RWPE1 (cell line): Measurements from ENCODE around the gene ZDHHC17.
A peak's percentile ranks its signal among the peaks of the same experiment; 100 is the strongest.

Source experiments
- CTCF ChIA-PET: fragments of 350-600 bp; sonication (Branson Sonifier 250); formaldehyde crosslinking; extraction: SDS; loops from one replicate; lab custom pipeline; 2021; lab: Yijun Ruan, JAX
- POLR2A ChIA-PET: fragments of 400-600 bp; formaldehyde crosslinking; extraction: SDS; loops from one replicate; lab custom pipeline; 2020; ENCODE audit warnings: antibody characterized with exemption; ENCODE audit not compliant: low non-redundant PET; lab: Yijun Ruan, JAX
- DNase-seq: peaks from one replicate; pipeline ENCODE4 v3.0.0; 2012; ENCODE audit warnings: low spot score
- H3K27ac ChIP-seq: fragments of 450-650 bp; 2 replicates; pipeline ENCODE4 v1.5.1; 2017
- CTCF ChIP-seq: fragments of 450-650 bp; conservative IDR thresholded peaks from 2 replicates; pipeline ENCODE4 v1.5.1; 2017; ENCODE audit warnings: low read depth, mild to moderate bottlenecking

Gene ZDHHC17

GRCh38 chr12:76874491-76875190, 110.7 kb downstream of the ZDHHC17 start:
- TF ChIP-seq CTCF: no peak
- H3K27ac ChIP-seq: no peak overlapping the region
- ChIA-PET POLR2A (no interaction called here), CTCF (no interaction called here)
- DNase-seq: no peak

- TF ChIP-seq CTCF: no peak
- DNase-seq: peak; percentile 53
- H3K27ac ChIP-seq: no peak overlapping the region
- ChIA-PET CTCF (interaction anchor here (0.6 to 1.0 kb wide), 2 partner anchors 11 to 278 kb away, joined by 3 to 7 read pairs; no protein-coding TSS in a partner anchor), POLR2A (no interaction called here)
These were observed 112.8 kb downstream of the ZDHHC17 start for GRCh38 chr12:76876696-76877229.

GRCh38 chr12:76878099-76878898, 114.4 kb downstream of the ZDHHC17 start:
- POLR2A ChIA-PET: no interaction called here
- peak; percentile 54 for DNase-seq
- CTCF ChIA-PET: interaction anchor here (0.6 to 1.2 kb wide), 2 partner anchors 29 to 133 kb away, joined by 3 read pairs; no protein-coding TSS in a partner anchor

GRCh38 chr12:76878899-76879709, 115.2 kb downstream of the ZDHHC17 start, which contains the start of gene CSRP2:
CSRP2 (minus strand) TSS chr12:76879019; CDS start chr12:76866260, 12,759 bp downstream.
- CTCF ChIA-PET: interaction anchor here (1.2 kb wide), 2 partner anchors 132 kb away, joined by 3 read pairs; no protein-coding TSS in a partner anchor
- TF ChIP-seq CTCF: peak; percentile 26; the same call in 1 of the 2 replicates
- peak within 1 kb of the TSS; percentile 78 for H3K27ac ChIP-seq
- peak; percentile 89 for DNase-seq
- POLR2A ChIA-PET: no interaction called here

More at GRCh38 chr12:76878099-76878898, 114.4 kb downstream of the ZDHHC17 start:
- peak overlapping the region; percentile 78 for H3K27ac ChIP-seq
- TF ChIP-seq CTCF: no peak; the same call in 1 of the 2 replicates

GRCh38 chr12:76879710-76880518, 116.0 kb downstream of the ZDHHC17 start:
- no peak for DNase-seq
- H3K27ac ChIP-seq: peak overlapping the region; percentile 78
- no peak for TF ChIP-seq CTCF
- POLR2A ChIA-PET: no interaction called here
- CTCF ChIA-PET: interaction anchor here (0.6 to 1.2 kb wide), 3 partner anchors 131 to 1092 kb away, joined by 3 read pairs; no protein-coding TSS in a partner anchor
